ENCODE measurements around the gene MAF. TPM values are rescaled to one million over a fixed set of nuclear protein-coding genes. Genes with fewer than 3 reads are reported as not detected.

Gene MAF
- total RNA-seq, 1 donor from 2014 or later = 0.40 TPM

GRCh38 chr16:79612207-79612606 is 11.7 kb upstream of the MAF start:
- no peak for DNase-seq (ENCODE audit: low read depth, low spot score)

- no peak for DNase-seq (ENCODE audit: low read depth, low spot score)
Measured at GRCh38 chr16:79610771-79611170, 10.2 kb upstream of the MAF start.

DNA sequence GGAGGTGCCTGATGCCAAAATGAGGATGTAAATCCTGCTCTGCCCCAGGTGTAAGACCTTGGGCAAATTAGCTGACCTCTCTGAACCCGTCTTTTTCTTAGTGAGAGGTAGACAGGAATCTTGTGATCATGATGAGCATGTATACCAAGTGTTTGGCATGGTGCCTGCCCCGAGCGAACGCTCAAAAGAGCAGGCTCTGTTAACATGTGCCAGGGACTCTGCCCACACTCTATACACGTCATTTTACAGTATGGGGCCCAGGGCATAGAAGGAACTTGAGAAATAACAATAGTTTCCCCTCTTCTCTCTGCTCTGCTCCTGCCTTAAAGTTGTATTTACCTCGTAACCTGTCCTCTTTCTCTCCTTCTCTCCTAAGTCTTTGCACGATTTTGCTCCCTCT is 9.3 kb upstream of the MAF start:
- DNase-seq (ENCODE audit: low read depth, low spot score) = no peak

DNA sequence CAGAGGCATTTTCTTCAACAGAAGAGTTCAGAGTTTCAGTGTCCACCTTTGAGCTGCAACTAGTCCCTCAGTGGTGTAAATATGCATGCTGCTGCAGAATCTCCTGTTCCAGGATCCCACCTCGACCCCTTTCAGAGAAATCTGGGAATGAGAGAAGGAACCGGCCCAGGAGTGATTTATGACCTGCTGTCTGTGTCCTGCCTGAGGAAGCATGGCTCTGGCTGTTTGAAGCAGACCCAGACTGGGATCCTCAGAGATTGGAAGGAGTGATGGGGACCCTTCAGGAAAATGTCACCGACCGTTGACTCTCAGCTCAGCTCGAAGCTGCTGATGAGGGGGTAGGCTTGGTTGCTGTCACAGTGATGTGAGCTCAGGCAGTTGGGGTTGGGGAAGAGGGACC is 8.4 kb upstream of the MAF start:
- no peak for DNase-seq (ENCODE audit: low read depth, low spot score)

- DNase-seq (ENCODE audit: low read depth, low spot score) = no peak
Measured at GRCh38 chr16:79607587-79607986, 7.0 kb upstream of the MAF start.

- no peak for DNase-seq (ENCODE audit: low read depth, low spot score)
Measured at GRCh38 chr16:79605999-79606398, 5.5 kb upstream of the MAF start.

DNA sequence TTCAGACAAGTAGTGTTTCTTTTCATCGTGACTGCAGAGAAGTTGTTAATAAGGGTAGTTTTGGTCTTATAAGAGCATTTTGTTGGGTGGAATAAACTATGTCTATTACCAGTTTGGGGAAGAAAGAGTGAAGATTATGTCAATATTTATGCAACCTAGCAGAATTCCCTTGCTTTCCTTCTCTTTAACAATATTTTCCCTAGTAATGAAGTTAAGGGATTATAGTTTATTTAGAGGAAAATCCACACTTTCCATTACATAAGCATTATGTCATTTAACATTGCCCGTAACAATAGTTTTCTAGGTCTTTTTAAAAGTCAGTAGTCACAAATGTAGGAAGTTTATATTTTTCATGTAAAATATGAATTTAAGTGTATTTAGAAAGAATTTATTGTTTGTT is 2.5 kb upstream of the MAF start:
- no peak for DNase-seq (ENCODE audit: low read depth, low spot score)

GRCh38 chr16:79602628-79603014 is 2.1 kb upstream of the MAF start:
- no peak for DNase-seq (ENCODE audit: low read depth, low spot score)

- peak; percentile 22 for DNase-seq (ENCODE audit: low read depth, low spot score)
Measured at GRCh38 chr16:79601931-79602627, 1.5 kb upstream of the MAF start.

DNA sequence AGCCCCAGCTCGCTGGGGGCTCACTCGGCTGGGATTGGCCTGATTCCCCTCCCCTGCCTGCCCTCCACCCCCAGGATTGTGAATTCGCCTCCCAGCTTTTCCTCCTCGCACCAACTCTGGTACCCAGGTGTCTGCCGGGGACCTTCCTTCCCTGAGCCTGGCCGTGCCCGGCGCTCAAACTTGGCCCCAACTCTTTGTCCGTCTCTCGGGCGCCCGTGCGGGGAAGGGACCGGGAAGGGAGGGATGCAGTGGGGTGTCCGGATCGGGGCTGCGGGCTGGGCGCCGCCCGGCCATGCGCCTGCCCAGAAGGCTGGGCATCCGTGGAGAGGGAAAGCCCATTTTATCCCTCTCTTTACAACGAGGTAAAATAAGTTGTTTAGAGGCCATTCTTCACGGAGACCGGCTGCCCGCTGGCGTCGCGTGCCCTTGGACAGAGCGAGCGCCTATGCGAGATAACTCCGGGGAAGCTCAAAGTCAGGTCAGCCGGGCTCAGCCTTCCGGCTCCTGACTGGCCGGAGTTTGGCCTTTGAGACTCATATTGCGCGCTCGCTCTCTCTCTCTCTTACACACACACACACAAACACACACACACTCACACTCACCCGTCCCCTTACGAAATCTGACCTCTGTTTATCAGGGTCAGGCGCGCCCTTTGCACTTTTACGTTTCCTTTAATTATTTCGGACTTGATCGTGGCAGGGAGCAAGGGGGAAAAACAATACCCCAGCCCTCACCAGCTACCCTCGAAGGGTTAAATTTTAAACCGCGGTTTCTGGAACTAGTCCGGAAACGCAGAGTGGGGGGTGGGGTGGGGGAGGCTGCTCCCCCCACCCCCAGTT is 774 bp upstream of the MAF start:
- no peak for DNase-seq (ENCODE audit: low read depth, low spot score)

DNA sequence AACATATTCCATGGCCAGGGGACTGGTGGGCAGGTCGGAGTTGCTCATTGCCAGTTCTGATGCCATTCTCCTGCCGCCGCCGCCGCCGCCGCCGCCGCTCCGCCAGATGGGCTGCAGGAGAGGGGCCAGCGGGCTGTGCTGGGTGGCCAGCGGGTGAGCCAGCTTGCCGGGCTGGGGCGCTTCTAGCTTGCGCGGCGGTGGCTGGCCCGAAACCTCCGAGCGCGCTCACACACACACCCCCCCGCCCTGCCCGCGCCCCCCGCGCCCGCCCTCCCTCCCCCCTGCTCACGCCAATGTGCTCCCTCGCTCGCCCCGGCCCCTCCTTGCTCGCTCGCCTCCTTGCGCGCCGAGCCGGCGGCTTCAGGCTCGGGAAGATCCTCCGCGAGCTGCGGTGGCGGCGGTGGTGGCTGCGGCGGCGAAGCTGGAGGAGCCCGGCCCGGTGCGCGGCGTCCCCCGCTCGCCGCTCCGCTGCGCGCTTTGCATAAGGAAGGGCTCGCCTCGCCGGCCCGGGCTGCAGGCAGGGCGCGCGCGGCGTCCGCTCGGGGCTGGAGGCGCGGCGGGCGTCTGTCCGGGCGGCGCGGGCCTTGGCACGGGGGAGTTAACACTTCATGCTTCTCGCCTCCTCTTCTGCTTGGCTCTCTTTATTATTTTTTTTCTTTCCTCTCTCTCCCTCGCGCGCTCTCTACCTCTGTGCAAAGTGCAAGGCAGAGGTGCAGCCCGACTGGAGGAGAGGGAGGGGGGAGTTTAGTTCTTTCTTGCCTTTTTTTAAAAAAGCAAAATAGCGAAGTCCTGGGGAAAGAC is 500 bp downstream of the MAF start:
- DNase-seq (ENCODE audit: low read depth, low spot score) = no peak

- no peak for DNase-seq (ENCODE audit: low read depth, low spot score)
Measured at GRCh38 chr16:79599256-79599836, 1.2 kb downstream of the MAF start.

- no peak for DNase-seq (ENCODE audit: low read depth, low spot score)
Measured at GRCh38 chr16:79598348-79599181, 2.0 kb downstream of the MAF start.

GRCh38 chr16:79598063-79598347 is 2.5 kb downstream of the MAF start:
- no peak for DNase-seq (ENCODE audit: low read depth, low spot score)

DNA sequence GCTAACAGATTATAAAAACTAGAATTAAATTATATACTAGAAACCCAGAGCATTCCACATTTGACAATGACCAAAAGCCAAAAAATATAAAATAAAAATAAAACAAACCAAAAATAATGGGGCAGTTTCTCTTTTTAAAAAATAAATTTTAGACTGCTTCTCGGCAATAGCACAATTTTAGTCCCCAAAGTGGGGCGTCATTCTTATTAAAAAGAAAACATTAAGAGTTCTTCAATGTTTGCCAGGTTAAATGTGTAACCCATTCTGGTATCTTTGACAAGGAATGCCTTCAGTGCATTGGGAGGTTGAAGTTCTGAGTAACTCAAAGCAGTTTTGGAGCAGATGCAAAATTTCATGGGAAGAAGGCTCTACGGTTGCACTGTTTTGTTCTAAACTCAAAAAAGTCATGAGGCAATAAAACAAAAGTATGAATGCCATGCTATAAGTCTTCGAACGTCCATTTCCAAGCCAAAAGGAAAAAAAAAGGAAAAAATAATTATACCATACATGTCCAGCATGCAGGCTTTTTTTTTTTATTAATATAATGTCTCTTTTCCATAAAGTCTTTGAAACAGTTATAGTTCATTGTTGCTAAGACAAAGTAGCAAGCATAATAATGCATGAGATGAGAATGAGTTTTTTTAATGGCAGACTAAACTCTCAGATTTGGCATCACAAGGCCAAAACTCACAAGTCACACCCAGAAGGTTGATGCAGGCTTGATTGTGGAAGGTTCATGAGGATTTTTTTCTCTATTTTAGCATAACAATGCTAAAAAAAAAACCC is 3.1 kb downstream of the MAF start:
- DNase-seq (ENCODE audit: low read depth, low spot score) = no peak

- DNase-seq (ENCODE audit: low read depth, low spot score) = no peak
Measured at GRCh38 chr16:79595931-79596450, 4.5 kb downstream of the MAF start.

DNA sequence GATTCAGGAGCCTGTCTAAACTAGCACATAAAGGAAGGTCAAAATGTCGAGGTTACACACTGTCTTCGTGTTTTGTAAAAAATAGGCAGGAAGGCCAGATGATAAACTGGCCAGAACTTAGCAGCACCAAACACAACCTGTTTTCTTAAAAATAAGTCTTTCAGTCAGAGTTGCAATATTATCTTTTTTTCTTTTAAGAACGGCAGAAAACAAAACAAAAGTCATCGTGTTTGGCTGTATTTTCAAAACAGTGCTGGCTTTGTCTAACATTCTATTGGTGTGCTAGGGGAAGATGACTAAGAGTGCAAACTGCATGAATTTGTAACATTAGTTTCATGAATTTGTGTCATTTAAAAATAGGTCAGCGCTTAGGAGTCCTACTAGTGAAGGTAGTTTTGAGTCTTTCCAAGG is 5.3 kb downstream of the MAF start:
- no peak for DNase-seq (ENCODE audit: low read depth, low spot score)

GRCh38 chr16:79593754-79594153 is 6.8 kb downstream of the MAF start:
- no peak for DNase-seq (ENCODE audit: low read depth, low spot score)

DNA sequence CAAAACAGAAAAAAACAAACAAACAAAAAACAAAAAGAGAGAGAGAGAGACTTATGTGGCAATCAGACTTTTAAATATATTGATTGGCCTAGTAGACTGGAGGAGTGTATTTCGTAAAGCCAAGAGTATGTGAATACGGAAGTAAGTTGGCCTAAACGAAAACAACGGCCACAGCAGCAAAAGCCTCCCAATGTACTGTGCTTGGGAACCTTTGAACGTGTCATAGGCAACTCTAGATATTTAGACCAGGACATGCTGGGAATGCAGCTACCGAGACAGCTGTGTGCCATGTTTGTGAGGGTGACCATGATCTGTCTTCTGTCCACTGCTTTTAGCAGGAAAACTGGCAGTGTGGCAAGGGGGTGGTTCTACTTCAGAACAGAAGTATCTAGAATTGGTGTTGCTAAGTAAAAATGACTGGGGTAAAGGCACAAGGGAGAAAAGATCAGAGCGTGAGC is 7.4 kb downstream of the MAF start:
- DNase-seq (ENCODE audit: low read depth, low spot score) = no peak

- DNase-seq (ENCODE audit: low read depth, low spot score) = no peak
Measured at GRCh38 chr16:79592186-79592585, 8.4 kb downstream of the MAF start.

All from pulmonary artery endothelial cell (primary cell).